ENCODE results near the gene AUTS2. TPM values are rescaled to one million over a fixed set of nuclear protein-coding genes. Genes with fewer than 3 reads are reported as not detected.

AUTS2 gene
- total RNA-seq, 1 donor from 2014 or later = 49.8 TPM

- no peak for DNase-seq (ENCODE audit: low spot score)
Observed at GRCh38 chr7:69685293-69685631, 87.0 kb downstream of the AUTS2 start.

- no peak for DNase-seq (ENCODE audit: low spot score)
Observed at GRCh38 chr7:69686366-69686765, 88.1 kb downstream of the AUTS2 start.

- no peak for DNase-seq (ENCODE audit: low spot score)
Observed at GRCh38 chr7:69687739-69688433, 89.6 kb downstream of the AUTS2 start.

- DNase-seq (ENCODE audit: low spot score) = no peak
Observed at GRCh38 chr7:69690329-69690728, 92.1 kb downstream of the AUTS2 start.

GRCh38 chr7:69691327-69691726 lies 93.1 kb downstream of the AUTS2 start:
- no peak for DNase-seq (ENCODE audit: low spot score)

- DNase-seq (ENCODE audit: low spot score) = no peak
Observed at GRCh38 chr7:69691734-69692133, 93.5 kb downstream of the AUTS2 start.

GRCh38 chr7:69692611-69693010 lies 94.3 kb downstream of the AUTS2 start:
- DNase-seq (ENCODE audit: low spot score) = peak; percentile 23

- DNase-seq (ENCODE audit: low spot score) = no peak
Observed at GRCh38 chr7:69693042-69693441, 94.8 kb downstream of the AUTS2 start.

- no peak for DNase-seq (ENCODE audit: low spot score)
Observed at GRCh38 chr7:69696054-69696591, 97.8 kb downstream of the AUTS2 start.

- no peak for DNase-seq (ENCODE audit: low spot score)
Observed at GRCh38 chr7:69696686-69697685, 98.7 kb downstream of the AUTS2 start.

- DNase-seq (ENCODE audit: low spot score) = no peak
Observed at GRCh38 chr7:69698109-69698825, 100.0 kb downstream of the AUTS2 start.

- no peak for DNase-seq (ENCODE audit: low spot score)
Observed at GRCh38 chr7:69699931-69700330, 101.7 kb downstream of the AUTS2 start.

- DNase-seq (ENCODE audit: low spot score) = no peak
Observed at GRCh38 chr7:69700331-69700730, 102.1 kb downstream of the AUTS2 start.

- DNase-seq (ENCODE audit: low spot score) = no peak
Observed at GRCh38 chr7:69701288-69701687, 103.0 kb downstream of the AUTS2 start.

- no peak for DNase-seq (ENCODE audit: low spot score)
Observed at GRCh38 chr7:69702357-69702756, 104.1 kb downstream of the AUTS2 start.

GRCh38 chr7:69703099-69703498 lies 104.8 kb downstream of the AUTS2 start:
- DNase-seq (ENCODE audit: low spot score) = no peak

- no peak for DNase-seq (ENCODE audit: low spot score)
Observed at GRCh38 chr7:69706070-69706469, 107.8 kb downstream of the AUTS2 start.

GRCh38 chr7:69708857-69709256 lies 110.6 kb downstream of the AUTS2 start:
- peak; percentile 22 for DNase-seq (ENCODE audit: low spot score)

GRCh38 chr7:69710768-69711438 lies 112.6 kb downstream of the AUTS2 start:
- no peak for DNase-seq (ENCODE audit: low spot score)

GRCh38 chr7:69714886-69715576 lies 116.8 kb downstream of the AUTS2 start:
- DNase-seq (ENCODE audit: low spot score) = no peak

GRCh38 chr7:69717221-69717620 lies 118.9 kb downstream of the AUTS2 start:
- no peak for DNase-seq (ENCODE audit: low spot score)

All from umbilical cord (tissue), 2 donors.